Hematopoietic multipotent progenitor cell treated with erythropoietin and hydrocortisone succinate and interleukin-3 and kit ligand, for 17 days (in vitro differentiated cells): Measurements from ENCODE around the gene ZNF492.
"Not testable (repeated sequence)": the region's sequence is repeated elsewhere in the genome, so short reads cannot be mapped to it uniquely, and the experiment has no call there.

Experiments used
- DNase-seq: peaks from one replicate; pipeline ENCODE4 v3.0.0-alpha.2; 2015; ENCODE audit warnings: low spot score

ZNF492 gene

DNA sequence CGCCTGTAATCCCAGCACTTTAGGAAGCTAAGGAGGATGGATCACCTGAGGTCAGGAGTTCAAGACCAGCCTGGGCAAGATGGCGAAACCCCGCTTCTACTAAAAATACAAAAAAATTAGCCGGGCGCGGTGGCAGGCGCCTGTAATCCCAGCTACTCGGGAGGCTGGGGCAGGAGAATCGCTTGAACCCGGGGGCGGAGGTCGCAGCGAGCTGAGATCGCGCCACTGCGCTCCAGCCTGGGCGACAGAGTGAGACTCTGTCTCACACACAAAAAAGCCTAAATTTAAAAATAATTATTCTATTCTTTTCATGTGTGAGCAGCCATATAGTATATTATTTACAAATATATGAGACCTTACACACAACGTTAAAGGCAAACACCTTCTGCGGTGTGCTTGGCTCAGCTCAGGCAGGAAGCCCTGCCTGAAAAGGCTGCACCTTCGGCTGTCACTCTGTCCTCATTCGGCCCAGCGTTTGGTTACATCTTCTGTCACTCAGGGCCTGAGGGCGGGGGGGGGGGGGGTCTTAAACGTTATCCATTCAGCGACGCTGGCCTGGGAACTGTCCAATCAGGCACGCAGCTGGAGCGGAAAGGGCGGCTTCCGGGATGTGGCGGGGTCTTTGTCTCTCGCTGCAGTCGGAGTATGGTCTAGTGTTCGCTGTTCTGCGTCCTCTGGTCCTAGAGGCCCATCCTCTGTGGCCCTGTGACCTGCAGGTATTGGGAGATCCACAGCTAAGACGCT is at the start of gene ZNF492:
TSS of gene ZNF492 (plus strand) at position 619 of the 744 bp plus-strand sequence. CDS start 19,076 bp downstream, outside the sequence.
- not testable (repeated sequence) for DNase-seq

DNA sequence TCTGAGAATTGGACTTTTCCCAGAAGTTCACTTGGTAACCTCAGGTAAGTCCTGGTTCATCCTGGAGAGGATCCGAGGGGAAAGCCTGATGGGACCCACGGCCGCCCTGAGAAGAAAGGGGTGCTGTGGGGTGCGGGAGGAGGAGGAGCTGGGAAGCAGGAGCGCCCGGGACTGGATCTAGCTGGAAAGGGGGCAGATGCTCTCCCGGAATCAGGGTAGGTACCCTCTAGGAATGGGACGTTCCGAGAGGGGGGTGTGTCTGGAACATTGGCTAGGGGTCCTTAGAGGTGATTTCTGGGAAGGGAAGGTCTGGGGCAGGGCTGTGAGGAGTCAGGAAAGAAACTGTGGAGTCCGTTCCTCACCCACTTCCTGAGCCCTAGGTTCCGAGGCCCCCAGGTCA is 38.7 kb upstream of the ZNF492 start:
- DNase-seq = no peak

- no peak for DNase-seq
These were observed 38.2 kb upstream of the ZNF492 start for GRCh38 chr19:22595918-22596341.

- DNase-seq = no peak
These were observed 33.2 kb upstream of the ZNF492 start for GRCh38 chr19:22600690-22601648.

GRCh38 chr19:22601906-22602630 is 32.1 kb upstream of the ZNF492 start:
- DNase-seq = no peak

DNA sequence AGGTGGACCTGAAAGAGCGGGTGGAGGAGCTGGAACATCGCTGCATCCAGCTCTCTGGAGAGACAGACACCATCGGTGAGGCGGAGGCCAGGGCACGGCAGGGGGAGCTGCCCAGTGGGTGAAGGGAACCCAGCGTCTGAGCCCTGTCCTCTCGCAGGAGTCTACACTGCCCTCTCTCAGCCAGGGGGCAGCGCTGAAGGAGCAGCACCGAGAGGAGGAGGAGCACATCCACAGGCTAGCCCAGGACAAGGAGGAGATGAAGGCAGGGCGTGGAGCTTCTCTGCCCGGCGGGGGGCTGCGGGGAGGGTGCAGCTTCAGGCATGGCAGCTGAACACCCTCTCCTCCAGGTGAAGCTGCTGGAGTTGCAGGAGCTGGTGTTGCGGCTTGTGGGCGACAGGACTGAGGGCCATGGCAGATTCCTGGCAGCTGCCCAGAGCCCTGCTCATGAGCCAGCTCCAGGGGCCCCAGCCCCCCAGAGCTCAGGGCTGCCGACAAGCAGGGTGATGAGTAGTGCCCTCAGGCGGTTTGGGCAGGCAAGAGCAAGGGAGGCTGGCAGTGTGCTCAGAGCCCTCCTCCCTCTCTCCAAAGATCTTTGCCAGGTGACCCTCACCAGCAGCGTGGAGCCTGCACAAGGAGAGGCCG is 31.4 kb upstream of the ZNF492 start:
- no peak for DNase-seq

- DNase-seq = no peak
These were observed 30.3 kb upstream of the ZNF492 start for GRCh38 chr19:22603518-22604440.

DNA sequence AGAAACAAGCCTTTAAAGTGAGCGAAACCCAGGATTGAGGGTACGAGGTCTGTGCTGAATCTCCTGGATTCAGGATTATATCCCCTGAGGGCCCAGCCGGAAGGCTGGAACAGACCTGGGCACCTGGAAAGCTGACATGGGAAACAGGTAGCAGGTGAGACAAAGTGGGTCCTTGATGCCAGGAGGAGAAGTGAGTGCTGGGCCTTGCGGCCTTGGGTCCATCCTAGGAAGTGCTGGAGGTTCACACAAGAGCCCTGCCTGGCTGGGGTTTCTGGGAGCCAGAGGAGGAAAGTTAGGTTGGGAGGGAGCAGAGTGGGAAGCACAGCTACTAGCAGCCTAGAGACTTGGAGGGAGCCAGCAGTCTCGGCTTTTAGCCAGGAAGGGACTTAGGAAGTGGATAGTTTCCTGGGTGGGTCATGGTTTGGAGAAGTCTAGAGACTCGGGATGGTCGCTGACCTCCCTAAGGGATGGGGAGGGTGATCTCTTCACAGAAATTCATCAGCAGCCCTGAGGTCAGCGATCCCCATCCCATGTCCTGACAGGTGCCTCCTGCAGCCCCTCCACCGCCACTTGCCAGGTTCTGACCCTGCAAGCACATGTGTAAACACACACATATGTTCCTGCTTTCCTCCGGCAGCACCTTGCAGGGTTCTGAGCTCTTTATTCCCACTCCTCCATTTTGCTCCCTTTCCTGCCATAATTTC is 29.4 kb upstream of the ZNF492 start:
- DNase-seq = no peak

DNA sequence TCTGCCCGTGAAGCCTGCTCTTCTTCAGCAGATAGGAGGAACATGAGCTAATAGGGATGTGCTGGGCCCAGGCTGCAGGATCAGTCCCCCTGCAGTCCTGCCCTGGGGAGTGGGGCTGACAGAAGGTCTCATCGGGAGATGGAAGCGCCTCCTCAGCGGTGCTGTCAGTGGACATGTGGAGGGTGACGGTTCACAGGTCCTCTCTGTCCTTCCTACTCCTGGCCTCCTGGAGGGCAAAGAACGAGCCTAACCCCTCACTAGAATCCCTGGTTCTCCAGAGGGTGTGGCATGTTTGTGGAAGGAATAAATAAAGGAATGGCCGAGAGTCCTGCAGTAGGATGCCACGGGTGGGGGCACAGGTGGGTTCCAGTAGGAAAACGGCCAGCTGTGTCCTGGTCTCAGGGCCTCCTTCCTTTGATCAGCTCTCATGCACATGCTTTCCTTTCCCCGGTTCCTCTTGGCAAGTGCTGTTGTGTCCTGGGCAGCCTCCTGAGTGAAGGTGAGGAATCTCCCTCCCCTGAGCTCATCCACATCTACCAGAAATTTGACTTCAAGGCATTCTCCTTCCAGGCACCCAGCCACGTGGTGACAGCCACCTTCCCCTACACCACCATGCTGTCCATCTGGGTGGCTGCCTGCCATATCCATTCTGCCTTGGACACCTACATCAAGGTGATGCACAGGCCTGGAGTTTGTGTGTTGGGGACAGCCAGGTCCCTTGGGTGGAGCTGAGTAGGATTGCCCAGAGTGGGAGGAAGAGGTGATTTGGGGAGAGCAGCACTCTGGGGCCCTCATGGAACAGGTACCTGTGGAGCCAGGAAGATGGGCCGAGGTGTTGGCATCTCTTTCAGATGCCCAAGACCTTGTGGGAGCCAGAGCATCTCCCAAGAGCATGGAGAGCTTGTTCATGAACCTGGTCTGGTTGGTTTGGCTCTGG is 28.6 kb upstream of the ZNF492 start:
- no peak for DNase-seq

DNA sequence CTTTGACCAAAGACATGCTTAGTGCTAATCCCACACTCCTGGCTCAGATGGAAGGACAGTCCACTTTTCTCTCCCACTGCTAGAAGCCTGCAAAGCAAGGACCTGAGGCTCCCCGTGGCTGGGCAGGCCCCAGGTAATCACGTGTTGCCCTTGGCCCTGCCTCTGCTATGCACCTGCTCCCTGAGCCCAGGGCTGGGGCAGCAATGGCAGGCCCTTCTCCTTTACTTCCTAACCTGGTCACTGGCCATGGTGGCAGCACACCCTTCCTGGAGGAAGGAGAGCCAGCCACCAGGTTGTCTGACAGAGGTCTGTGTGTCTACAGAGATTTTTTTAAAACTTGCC is 27.9 kb upstream of the ZNF492 start:
- DNase-seq = no peak

DNA sequence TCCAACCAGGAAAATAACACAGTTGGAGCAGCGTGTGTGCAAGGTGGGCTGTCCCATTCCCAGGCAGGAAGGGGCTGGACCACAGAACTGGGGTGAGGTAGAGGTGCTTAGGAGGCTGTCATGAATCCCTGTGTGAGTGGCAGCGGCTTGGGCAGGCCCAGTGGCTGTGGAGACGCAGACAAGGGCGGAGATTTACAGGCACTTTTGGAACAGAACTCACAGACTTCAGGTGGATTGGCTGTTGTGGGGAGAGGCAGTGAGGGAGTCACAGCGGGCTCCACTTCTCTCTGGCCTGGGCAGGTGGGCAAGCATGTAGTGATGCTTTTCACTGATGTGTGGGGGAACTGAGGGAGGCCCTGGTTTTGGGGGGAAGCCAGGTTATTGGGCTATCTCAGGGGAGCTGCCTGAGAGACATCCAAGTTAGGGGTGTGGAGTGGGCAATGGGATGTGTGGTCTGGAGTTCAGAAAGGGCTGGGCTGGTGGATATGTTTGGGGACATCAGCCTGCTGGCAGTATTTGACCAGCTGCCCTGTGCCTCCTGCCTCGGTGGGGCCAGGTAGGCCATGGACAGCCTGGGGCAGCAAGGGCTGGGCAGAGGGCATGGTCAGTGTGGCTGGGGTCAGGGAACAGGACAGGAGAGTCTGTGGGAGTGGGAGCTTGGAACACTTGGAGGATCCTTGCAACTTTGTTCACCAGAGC is 27.0 kb upstream of the ZNF492 start:
- no peak for DNase-seq

DNA sequence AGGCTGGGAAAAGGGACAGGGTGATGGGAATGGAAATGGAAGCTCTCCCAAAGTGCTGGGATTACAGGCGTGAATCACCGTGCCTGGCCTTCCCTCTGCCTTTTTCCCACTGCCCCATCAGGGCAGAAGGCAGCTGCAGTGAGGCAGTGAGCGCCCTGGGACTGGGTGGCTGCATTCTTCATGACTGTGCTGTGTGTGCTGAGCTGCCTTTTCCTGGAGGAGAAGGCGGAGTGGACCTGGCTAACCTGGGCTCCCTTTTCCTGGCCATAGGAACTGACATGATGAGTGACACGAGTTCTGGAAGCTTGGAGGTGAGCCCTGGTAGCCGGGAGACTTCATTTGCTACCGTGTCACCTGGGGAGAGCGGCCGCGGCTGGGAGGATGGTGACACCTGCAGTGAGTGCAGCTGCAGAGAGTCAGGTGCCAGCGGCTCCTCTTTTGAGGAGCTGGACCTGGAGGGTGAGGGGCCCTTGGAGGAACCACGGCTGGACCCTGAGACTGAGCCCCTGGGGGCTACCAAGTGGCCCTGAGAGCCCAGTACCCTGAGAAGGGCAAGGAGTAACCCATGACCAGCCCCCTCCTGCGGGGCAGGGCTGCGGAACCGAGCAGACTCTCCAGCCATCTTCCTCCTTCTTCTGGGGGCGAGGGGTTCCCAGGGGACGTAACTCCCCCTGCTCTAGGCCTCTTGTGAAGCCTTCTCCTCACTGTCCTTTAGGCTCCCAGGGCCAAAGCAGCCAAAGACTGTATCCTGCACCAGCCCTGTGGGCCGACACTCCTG is 26.3 kb upstream of the ZNF492 start:
- no peak for DNase-seq

GRCh38 chr19:22608441-22608840 is 25.7 kb upstream of the ZNF492 start:
- DNase-seq = no peak

GRCh38 chr19:22609630-22610029 is 24.5 kb upstream of the ZNF492 start:
- no peak for DNase-seq

- no peak for DNase-seq
These were observed 24.0 kb upstream of the ZNF492 start for GRCh38 chr19:22610121-22610520.

GRCh38 chr19:22612316-22612715 is 21.8 kb upstream of the ZNF492 start:
- no peak for DNase-seq

DNA sequence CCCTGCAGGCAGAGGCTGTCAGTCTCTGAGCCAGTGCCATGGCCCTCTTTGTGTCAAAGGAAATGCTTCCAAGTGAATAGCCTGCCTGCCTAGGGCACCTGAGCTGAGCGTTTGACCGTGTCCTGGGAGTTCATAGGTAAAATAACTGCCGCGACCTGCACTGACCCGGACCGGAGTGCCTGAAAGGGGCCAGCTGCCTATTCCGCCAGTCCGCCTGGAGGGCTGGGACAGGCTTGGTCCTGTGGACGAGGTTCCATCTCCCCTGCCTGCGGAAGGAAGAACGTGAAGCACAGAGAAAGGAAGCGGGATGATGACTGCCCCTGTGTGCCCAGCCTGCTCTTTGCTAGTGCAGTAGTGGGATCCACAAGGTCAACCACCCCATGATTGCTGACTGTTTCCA is 17.5 kb upstream of the ZNF492 start:
- DNase-seq = no peak

- DNase-seq = not testable (repeated sequence)
These were observed 16.9 kb upstream of the ZNF492 start for GRCh38 chr19:22617181-22617580.
